Measurements from ENCODE around the gene EFS. TPM values are rescaled to one million over a fixed set of nuclear protein-coding genes. Genes with fewer than 3 reads are reported as not detected.

Gene EFS
- total RNA-seq, 1 donor, result 10.8 TPM

DNA sequence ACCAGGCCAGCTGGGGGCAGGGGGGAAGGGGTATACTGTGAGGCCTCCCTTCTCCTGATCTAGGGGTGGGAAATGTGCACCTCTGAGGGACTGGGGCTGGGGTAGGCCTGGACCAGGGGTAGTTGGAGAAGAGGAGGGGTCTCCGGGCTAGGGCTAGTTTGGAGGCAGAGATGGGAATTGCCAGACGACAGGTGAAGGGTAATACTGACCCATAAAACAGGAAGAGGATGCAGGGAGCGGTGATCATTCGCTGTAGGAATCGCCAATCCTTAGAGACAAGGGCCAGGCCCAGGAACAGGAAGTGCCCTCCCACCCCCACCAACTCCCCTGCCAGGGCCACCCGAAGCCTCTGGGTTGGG is 16.7 kb downstream of the EFS start:
- TF ChIP-seq, protein P1, sequence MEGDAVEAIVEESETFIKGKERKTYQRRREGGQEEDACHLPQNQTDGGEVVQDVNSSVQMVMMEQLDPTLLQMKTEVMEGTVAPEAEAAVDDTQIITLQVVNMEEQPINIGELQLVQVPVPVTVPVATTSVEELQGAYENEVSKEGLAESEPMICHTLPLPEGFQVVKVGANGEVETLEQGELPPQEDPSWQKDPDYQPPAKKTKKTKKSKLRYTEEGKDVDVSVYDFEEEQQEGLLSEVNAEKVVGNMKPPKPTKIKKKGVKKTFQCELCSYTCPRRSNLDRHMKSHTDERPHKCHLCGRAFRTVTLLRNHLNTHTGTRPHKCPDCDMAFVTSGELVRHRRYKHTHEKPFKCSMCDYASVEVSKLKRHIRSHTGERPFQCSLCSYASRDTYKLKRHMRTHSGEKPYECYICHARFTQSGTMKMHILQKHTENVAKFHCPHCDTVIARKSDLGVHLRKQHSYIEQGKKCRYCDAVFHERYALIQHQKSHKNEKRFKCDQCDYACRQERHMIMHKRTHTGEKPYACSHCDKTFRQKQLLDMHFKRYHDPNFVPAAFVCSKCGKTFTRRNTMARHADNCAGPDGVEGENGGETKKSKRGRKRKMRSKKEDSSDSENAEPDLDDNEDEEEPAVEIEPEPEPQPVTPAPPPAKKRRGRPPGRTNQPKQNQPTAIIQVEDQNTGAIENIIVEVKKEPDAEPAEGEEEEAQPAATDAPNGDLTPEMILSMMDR (IDR thresholded peaks at IDR 0.05; ENCODE audit: insufficient read depth, low read length), result no peak
- no peak for DNase-seq (ENCODE audit: low read depth)

DNA sequence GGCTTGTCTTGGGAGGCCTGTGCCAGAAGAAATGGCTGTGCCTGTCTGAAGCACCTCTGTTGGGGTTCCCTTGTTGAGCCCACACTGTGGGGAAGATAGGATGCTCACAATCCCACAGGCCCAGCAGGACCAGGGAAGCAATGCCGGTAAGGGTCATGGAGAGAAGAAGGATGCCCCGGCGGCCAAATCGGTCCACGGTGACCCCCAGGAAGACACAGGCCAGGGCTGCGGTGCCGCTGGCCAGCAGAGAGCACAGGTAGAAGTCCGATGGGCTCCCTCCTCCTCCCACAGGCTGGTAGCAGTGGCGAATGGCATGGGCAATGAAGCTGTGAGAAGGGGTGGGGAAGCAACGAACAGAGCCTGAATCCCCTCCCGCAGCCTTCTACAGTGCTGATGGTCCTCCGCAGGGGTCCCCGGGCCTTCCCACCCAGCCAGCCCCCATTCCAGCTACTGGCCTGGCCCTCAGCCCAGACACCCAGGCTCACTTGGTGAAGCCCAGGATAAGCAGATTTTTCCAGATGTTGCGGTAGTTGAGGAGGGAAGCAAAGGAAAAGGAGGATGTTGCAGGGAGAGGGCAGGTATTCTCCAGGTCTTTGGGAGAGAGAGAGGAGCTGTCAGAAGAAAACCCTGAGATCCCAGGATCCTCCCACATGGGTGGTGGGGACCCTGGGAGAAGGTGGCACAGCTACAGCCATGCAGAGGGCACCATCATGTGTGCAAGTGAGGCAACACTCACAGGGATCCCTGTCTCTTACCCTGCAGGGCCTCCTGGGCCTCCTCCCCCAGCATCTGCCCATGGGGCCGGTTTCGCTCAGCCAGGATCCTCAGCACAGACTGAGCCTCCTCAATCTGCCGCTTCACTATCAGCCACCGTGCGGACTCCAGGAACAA is 17.3 kb downstream of the EFS start:
- TF ChIP-seq, protein P1 (IDR thresholded peaks at IDR 0.05; ENCODE audit: insufficient read depth, low read length), result no peak
- H3K4me3 ChIP-seq (ENCODE audit: low read depth, low read length), result no peak overlapping the region
- no peak for DNase-seq (ENCODE audit: low read depth)

More for the DNA sequence above, 16.7 kb downstream of the EFS start:
- H3K4me3 ChIP-seq (ENCODE audit: low read depth, low read length), result no peak overlapping the region

DNA sequence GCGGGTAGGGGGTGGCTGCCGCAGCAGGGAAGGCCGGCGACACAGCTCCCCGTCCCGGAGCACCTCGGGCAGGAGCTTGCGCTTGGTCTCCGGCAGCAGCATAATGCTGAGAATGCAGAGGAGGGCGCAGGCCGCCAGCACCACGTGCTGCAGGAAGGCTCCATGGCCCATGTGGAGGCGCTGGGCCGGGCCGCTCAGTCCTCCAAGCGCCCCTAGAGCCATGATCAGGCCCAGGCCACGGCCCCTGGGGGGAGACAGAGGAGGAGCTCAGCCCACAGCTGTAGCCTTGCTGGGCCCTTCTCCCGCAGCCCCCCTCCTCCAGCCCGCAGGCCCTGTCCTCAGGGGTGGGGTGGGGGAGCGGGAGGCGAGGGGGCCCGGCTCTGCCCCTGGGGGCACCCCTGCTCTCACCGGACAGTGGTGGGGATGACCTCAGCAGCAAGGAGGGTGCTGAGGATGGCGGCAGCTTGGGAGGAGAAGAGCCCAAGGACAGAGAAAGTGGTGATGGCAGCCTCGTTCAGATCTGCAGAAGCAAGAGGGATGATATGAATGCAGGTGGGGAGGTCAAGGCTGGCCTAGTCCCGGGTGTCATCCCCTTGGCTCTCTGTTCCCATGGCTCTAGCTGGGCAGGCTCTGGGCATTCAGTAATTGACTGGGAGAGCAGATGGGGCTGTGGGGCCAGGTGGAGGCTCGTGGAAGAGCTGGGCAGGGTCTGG is 18.1 kb downstream of the EFS start:
- no peak for DNase-seq (ENCODE audit: low read depth)
- H3K4me3 ChIP-seq (ENCODE audit: low read depth, low read length), result no peak overlapping the region
- TF ChIP-seq, protein P1 (IDR thresholded peaks at IDR 0.05; ENCODE audit: insufficient read depth, low read length), result no peak

DNA sequence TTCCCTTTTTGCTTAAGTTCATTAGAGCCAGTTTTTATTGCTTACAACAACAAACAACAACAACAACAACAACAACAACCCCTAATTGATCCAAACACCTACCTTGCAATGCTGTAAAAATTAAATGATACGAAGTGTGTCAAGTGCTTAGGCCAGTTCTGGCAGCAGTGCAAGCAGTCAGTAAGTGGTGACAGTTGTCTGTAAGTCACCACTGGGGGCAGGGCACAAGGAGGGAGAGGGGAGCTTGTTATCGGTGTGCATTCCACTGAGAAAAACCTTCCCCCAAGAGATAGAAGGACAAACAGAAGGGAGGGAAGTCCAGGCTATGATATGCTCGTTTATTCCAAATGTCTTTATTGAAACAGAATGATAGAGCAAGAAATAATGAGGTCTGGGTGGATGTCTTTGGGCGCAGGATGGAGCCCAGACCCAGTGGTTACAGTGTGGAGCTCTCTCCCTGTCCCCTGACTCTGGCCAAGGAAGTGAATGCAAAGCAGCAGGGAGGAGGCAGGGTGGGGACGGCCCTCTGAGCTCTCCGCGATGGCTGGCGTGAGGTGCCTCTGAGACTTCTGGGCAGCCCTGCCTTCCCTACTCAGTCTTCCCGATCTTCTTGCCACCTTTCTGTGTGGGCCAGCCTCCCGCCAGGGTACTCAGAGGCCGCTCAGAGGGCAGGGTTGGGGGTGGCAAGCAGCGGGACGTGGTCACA is 18.8 kb downstream of the EFS start:
- TF ChIP-seq, protein P1 (IDR thresholded peaks at IDR 0.05; ENCODE audit: insufficient read depth, low read length), result no peak
- DNase-seq (ENCODE audit: low read depth), result no peak
- H3K4me3 ChIP-seq (ENCODE audit: low read depth, low read length), result no peak overlapping the region

DNA sequence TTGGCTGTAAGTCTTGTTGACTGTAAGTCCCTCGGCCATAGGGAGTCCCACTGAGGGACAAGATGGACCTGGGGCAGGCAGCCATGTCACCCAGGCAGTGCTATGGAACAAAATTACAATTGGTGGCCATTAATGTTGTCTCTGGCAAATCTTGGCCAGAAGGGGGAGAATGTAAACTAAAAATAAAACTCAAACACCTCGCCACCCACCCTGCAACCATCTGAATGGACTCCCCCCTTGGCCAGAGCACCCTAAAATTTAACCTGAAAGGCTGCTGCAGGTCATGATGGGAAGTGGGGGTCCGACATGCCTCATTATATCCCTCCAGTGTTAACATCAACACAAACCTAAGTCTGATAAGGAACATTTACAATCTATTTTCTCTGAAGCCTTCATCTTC is 20.5 kb downstream of the EFS start:
- TF ChIP-seq, protein P1 (IDR thresholded peaks at IDR 0.05; ENCODE audit: insufficient read depth, low read length), result no peak
- DNase-seq (ENCODE audit: low read depth), result no peak
- H3K4me3 ChIP-seq (ENCODE audit: low read depth, low read length), result no peak overlapping the region

DNA sequence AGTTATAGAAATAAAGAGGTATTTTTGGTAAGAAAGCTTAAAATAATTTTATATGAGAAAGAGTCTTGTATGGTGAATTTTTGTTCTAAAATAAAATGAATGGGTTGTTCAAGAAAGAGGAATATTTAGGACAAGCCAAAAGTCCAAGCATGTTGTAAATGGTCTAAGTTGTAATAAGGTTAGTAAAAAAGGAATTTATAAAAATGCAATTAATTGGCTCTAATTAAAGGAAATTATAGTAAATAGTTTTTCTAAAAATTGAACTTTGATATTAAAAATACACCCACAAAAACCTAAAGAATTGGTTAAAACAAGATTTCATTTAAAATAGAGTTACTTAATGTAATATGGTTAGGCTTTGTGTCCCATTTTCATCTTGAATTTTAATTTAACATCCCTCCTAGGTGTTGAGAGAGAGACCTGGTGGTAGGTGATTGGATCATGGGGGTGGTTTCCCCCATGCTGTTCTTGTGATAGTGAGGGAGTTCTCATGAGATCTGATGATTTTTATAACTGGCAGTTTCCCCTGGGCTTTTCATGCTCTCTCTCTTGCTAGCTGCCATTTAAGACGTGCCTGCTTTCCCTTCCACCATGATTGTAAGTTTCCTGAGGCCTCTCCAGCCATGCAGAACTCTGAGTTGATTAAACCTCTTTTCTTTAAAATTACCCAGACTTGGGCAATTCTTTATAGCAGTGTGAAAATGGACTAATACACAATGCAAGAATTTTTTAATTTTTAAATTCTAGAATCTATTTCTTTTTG is 25.3 kb downstream of the EFS start:
- DNase-seq (ENCODE audit: low read depth), result no peak
- no peak overlapping the region for H3K4me3 ChIP-seq (ENCODE audit: low read depth, low read length)
- TF ChIP-seq, protein P1 (IDR thresholded peaks at IDR 0.05; ENCODE audit: insufficient read depth, low read length), result no peak

Data from fibroblast of the aortic adventitia (primary cell).